GM18508 (cell line): Measurements from ENCODE around the gene SOD3.

Experiments used
- ATAC-seq: cut with Tn5 transposase; IDR thresholded peaks from one replicate; pipeline ENCODE4 v1.9.1; 2021; ENCODE audit warnings: moderate number of reproducible peaks; ENCODE audit not compliant: insufficient read depth, unreplicated experiment

The SOD3 gene

DNA sequence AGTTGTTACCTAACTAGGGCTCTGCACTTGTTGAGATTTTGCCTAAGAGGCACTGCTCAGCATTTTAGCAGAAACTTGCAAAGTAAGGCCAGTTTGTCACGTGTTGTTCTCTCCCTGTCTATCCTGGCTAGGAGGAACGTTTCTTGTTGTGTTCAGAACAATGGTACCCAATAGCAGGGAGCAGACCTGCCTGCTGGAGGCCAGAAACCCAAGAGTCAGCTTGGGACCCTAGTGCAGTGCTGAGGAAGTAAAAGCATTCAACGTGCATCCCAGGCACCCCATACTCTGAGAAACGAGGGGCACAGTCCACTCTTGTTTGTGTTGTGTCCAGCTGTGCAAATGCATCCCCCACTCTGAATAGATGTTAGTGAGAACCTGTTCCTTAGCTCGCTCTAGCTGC is 42.4 kb downstream of the SOD3 start:
- no peak for ATAC-seq

DNA sequence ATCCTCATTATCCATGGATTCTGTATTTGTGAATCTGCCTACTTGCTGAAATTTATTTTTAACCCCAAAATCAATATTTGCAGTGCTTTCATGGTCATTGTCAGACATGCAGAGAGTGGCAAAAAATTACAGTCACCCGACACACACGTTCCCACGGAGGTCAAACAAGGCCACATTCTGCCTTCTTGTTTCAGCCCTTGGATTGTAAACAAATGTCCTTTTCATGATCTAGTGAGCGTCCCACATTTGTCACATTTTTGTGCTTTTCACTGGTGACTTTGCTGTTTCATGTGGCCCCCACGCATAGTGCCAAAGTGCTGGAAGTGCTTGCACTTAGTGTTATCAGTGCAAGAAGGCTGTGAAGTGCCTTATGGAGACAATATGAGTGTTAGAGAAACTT is 45.0 kb downstream of the SOD3 start:
- no peak for ATAC-seq

DNA sequence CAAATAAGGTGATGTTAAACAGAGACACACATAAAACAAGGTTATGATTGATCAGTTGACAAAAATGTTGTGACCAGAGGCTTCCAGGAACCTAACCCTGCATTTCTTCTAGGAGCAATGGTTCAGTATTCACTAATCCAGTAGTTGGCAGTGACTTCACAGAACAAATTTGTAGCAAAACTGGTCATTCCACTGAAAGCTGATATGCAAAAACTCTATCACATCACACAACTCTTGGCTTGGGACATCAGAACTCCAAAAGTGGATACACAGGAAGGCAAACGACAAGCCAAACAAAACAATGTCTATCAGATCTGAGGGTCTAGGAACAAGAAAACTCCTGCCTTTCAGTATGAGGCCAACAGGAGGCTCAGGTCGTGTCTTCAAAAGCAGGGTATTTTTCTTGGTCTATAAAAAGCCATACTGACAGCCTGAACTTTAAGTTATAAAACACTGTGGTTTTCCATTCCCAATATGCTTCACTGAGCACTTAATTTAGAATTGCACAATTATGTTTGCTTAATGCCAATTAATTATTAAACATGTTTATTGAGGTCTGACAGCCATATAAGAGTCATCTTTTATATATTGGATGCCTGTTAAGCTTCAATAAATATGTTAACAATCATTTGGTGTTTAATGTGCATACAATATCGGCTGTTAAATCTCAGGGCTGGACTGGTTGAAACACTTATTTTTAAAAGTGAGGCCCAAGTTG is 45.6 kb downstream of the SOD3 start:
- ATAC-seq: no peak

DNA sequence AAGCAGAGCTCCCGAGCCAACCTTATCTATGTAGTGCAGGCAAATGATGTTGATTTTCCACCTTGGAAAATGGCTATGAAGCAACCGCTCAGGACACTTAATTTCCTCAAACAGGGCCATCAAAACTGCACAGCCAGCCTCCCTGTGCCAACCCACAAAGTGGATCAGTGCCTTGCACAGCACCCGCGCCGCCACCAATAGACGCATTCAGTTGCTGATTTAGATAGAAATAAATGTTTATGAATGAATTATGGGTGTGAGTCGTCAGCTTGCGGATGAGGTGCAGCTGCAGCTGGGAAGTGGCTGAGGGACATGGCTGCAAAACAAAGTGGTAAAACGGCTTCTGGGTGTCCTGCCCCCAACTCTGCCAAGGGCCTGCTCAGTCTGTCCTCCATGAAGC is 47.0 kb downstream of the SOD3 start:
- no peak for ATAC-seq

DNA sequence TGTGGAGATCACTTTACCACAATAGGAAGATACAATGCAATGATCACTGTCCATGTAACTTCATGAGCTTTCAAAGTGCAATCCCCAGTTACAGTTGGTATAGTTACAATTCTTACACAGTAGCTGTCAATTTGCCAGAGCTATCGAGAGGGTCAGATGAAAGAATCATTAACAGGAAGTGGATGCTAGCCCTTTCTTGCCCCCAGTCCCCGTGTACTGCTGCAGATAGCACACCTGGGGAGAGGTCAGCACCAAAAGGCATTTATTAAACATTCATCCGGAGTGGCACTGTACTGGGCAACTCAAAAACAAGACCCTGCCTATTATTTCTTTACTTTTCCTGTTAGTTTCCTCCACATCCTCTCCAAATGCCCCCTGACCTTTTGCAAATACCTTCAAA is 47.7 kb downstream of the SOD3 start:
- no peak for ATAC-seq

DNA sequence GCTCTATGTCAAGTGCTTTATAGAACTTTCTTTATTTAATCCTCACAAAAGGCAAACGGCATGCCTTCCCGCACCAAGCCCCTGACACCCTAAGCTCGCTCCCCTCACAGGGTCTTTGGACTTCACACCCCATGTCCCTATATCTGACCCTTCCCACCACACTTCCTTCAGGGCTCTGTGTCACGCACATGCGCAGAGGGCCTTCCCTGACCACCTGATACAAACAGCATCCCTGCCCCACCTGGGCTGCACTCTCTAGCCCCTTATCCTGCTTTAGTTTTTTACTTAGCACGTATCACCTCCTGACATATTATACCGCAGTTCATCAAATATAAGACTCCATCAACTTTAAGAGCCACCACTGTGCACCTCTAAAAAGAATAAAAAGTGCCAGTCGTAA is 49.8 kb downstream of the SOD3 start:
- no peak for ATAC-seq

DNA sequence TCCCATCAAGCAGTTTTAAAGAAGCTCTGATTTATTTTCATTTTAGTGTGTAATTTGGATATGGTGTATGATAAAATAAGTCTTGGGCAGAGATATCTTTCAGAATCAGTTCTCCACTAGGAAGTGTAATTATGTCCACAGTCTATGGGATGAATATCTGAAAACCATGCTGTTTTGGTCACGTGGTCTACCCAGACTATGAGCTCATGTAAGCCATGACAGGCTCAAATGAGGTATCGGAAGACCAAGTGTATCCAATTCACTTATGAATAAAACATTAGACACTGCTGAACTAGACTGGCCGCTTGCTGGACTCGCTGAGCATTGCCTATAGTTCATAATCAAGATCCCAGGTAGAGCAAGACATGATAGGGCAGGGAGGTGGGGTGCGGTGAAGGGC is 50.5 kb downstream of the SOD3 start:
- ATAC-seq: no peak

DNA sequence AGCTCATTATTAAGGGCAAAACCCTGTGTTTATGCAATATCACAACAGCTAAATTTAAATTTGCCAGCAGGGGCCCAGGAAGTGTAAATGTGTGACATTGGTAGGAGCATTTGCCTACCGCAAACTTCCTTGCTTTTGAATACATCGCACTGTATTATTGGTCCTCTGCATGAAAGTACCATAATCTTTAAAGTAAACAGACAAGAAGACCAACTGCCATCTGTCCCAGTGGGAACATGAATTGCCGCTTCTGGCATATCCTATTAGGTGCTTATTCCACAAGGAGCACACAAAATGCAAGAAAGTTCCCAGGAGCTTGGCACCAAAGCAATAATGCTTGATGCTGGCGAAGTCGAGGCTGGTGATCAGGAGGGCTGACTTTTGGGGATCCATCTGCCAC is 51.3 kb downstream of the SOD3 start:
- ATAC-seq: no peak

DNA sequence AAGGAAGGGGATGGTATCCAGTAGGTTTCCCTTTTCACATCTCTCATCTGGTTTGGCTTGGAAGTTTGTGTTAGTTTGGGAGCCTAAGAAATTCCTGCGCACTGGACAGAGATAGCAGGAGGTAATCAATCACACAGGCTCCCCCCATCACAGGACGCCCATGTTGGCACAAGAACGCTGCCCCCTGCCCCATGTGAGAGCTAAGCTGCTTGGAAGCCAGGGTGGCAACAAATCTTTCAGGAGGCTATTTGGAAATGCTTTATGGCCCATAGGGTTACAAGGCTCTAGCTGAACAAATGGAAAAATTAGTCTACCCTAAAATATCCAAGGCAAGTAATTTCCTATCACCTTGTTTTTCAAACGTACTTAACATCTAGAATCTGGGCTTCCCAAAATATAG is 54.0 kb downstream of the SOD3 start:
- no peak for ATAC-seq

DNA sequence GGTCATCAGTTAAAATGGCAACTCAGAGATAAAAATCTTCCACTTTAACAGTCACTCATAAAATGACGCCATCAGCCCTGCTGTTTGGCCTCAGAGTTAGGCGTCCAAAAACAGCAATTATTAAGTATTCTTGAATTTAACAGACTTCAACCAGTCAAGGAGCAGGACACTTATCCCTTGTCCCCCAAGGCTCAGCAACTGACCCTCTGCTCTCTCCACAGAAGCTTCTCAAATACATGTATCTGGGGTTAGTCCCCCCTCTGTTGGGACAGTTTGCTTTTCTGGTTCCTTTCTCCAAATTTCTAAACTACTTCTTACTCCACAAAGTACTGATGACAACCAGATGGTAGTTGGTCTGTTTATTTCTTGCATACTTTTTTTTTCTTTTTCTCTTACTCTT is 54.4 kb downstream of the SOD3 start:
- no peak for ATAC-seq
